ENCODE data around the gene CNPPD1.

DNA sequence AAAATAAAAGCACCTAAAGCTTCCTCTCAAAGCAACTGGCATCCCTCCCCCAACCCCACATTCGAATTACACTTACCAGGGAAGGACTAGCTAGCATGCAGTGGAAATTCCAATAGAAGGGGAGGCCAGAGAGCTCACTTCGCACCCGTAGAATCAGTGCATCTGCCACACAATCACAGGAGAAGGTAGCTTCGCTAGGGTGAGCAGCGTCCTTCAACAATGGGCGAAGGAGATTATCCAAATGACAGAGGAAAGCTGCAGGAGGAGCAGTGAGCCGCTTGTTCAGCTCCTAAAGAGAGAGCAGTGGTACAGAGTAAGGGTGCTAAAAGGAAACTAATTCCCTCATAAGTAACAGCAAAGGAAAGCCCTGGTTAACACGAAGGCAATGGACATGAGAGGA is 19.3 kb downstream of the CNPPD1 start:
- TF ChIP-seq, protein P1, sequence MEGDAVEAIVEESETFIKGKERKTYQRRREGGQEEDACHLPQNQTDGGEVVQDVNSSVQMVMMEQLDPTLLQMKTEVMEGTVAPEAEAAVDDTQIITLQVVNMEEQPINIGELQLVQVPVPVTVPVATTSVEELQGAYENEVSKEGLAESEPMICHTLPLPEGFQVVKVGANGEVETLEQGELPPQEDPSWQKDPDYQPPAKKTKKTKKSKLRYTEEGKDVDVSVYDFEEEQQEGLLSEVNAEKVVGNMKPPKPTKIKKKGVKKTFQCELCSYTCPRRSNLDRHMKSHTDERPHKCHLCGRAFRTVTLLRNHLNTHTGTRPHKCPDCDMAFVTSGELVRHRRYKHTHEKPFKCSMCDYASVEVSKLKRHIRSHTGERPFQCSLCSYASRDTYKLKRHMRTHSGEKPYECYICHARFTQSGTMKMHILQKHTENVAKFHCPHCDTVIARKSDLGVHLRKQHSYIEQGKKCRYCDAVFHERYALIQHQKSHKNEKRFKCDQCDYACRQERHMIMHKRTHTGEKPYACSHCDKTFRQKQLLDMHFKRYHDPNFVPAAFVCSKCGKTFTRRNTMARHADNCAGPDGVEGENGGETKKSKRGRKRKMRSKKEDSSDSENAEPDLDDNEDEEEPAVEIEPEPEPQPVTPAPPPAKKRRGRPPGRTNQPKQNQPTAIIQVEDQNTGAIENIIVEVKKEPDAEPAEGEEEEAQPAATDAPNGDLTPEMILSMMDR (IDR thresholded peaks at IDR 0.05) = no peak
- no peak for TF ChIP-seq CREB1 (CRISPR knock-in tag; IDR thresholded peaks at IDR 0.05)
- TF ChIP-seq, protein P2, sequence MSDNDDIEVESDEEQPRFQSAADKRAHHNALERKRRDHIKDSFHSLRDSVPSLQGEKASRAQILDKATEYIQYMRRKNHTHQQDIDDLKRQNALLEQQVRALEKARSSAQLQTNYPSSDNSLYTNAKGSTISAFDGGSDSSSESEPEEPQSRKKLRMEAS (CRISPR knock-in tag; IDR thresholded peaks at IDR 0.05) = no peak
- no peak for TF ChIP-seq ZNF138 (CRISPR knock-in tag; conservative IDR thresholded peaks at IDR 0.05)
- TF ChIP-seq, protein P3, sequence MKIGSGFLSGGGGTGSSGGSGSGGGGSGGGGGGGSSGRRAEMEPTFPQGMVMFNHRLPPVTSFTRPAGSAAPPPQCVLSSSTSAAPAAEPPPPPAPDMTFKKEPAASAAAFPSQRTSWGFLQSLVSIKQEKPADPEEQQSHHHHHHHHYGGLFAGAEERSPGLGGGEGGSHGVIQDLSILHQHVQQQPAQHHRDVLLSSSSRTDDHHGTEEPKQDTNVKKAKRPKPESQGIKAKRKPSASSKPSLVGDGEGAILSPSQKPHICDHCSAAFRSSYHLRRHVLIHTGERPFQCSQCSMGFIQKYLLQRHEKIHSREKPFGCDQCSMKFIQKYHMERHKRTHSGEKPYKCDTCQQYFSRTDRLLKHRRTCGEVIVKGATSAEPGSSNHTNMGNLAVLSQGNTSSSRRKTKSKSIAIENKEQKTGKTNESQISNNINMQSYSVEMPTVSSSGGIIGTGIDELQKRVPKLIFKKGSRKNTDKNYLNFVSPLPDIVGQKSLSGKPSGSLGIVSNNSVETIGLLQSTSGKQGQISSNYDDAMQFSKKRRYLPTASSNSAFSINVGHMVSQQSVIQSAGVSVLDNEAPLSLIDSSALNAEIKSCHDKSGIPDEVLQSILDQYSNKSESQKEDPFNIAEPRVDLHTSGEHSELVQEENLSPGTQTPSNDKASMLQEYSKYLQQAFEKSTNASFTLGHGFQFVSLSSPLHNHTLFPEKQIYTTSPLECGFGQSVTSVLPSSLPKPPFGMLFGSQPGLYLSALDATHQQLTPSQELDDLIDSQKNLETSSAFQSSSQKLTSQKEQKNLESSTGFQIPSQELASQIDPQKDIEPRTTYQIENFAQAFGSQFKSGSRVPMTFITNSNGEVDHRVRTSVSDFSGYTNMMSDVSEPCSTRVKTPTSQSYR (CRISPR knock-in tag; IDR thresholded peaks at IDR 0.05) = no peak
- TF ChIP-seq ZNF121 (CRISPR knock-in tag; IDR thresholded peaks at IDR 0.05) = no peak
- TF ChIP-seq TEAD4 (CRISPR knock-in tag; IDR thresholded peaks at IDR 0.05) = no peak
- no peak for TF ChIP-seq CREM (CRISPR knock-in tag; IDR thresholded peaks at IDR 0.05)
- TF ChIP-seq, protein P4, sequence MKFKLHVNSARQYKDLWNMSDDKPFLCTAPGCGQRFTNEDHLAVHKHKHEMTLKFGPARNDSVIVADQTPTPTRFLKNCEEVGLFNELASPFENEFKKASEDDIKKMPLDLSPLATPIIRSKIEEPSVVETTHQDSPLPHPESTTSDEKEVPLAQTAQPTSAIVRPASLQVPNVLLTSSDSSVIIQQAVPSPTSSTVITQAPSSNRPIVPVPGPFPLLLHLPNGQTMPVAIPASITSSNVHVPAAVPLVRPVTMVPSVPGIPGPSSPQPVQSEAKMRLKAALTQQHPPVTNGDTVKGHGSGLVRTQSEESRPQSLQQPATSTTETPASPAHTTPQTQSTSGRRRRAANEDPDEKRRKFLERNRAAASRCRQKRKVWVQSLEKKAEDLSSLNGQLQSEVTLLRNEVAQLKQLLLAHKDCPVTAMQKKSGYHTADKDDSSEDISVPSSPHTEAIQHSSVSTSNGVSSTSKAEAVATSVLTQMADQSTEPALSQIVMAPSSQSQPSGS (CRISPR knock-in tag; IDR thresholded peaks at IDR 0.05; ENCODE audit: borderline replicate concordance, low read depth) = no peak
- no peak for TF ChIP-seq JUN (CRISPR knock-in tag; IDR thresholded peaks at IDR 0.05)
- no peak for TF ChIP-seq ZNF232 (CRISPR knock-in tag; IDR thresholded peaks at IDR 0.05)
- TF ChIP-seq, protein P5, sequence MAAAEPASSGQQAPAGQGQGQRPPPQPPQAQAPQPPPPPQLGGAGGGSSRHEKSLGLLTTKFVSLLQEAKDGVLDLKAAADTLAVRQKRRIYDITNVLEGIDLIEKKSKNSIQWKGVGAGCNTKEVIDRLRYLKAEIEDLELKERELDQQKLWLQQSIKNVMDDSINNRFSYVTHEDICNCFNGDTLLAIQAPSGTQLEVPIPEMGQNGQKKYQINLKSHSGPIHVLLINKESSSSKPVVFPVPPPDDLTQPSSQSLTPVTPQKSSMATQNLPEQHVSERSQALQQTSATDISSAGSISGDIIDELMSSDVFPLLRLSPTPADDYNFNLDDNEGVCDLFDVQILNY (CRISPR knock-in tag; IDR thresholded peaks at IDR 0.05) = no peak
